Measurements from ENCODE around the gene WDR91. TPM values are rescaled to one million over a fixed set of nuclear protein-coding genes. Genes with fewer than 3 reads are reported as not detected.

Gene WDR91
- total RNA-seq, 1 donor from 2014 or later: 23.1 TPM

- H3K27ac Mint-ChIP-seq: no peak overlapping the region
- TF ChIP-seq CTCF (IDR thresholded peaks at IDR 0.05; ENCODE audit: unreplicated experiment): no peak
Observed at GRCh38 chr7:135246191-135246825, 35.0 kb upstream of the WDR91 start.

GRCh38 chr7:135245226-135246190 is 34.2 kb upstream of the WDR91 start:
- no peaks in the 10 kb centered on the region for H3K9me3 Mint-ChIP-seq (ENCODE audit: low read depth)

More at GRCh38 chr7:135246191-135246825, 35.0 kb upstream of the WDR91 start:
- peaks cover 3% of the 10 kb centered on the region for H3K27me3 Mint-ChIP-seq
- no peak for DNase-seq (ENCODE audit: low spot score, unreplicated experiment)
- H3K9me3 Mint-ChIP-seq (ENCODE audit: low read depth): no peaks in the 10 kb centered on the region
- no peaks in the 10 kb centered on the region for H3K36me3 Mint-ChIP-seq (ENCODE audit: insufficient read depth)
- H3K4me1 Mint-ChIP-seq (ENCODE audit: low read depth): peaks cover 7% of the 10 kb centered on the region
- no peak overlapping the region for H3K4me3 Mint-ChIP-seq (ENCODE audit: low read depth)

GRCh38 chr7:135242096-135242684 is 30.9 kb upstream of the WDR91 start:
- H3K36me3 Mint-ChIP-seq (ENCODE audit: insufficient read depth): no peaks in the 10 kb centered on the region
- H3K27ac Mint-ChIP-seq: no peak overlapping the region
- no peak for TF ChIP-seq CTCF (IDR thresholded peaks at IDR 0.05; ENCODE audit: unreplicated experiment)
- H3K27me3 Mint-ChIP-seq: peaks cover 3% of the 10 kb centered on the region
- H3K9me3 Mint-ChIP-seq (ENCODE audit: low read depth): no peaks in the 10 kb centered on the region
- no peak for DNase-seq (ENCODE audit: low spot score, unreplicated experiment)
- H3K4me1 Mint-ChIP-seq (ENCODE audit: low read depth): peaks cover 7% of the 10 kb centered on the region
- no peak overlapping the region for H3K4me3 Mint-ChIP-seq (ENCODE audit: low read depth)

More at GRCh38 chr7:135245226-135246190, 34.2 kb upstream of the WDR91 start:
- no peak for TF ChIP-seq CTCF (IDR thresholded peaks at IDR 0.05; ENCODE audit: unreplicated experiment)
- no peak overlapping the region for H3K4me3 Mint-ChIP-seq (ENCODE audit: low read depth)
- H3K36me3 Mint-ChIP-seq (ENCODE audit: insufficient read depth): no peaks in the 10 kb centered on the region
- no peak for DNase-seq (ENCODE audit: low spot score, unreplicated experiment)
- H3K27ac Mint-ChIP-seq: no peak overlapping the region
- H3K4me1 Mint-ChIP-seq (ENCODE audit: low read depth): peaks cover 7% of the 10 kb centered on the region
- H3K27me3 Mint-ChIP-seq: peaks cover 3% of the 10 kb centered on the region

- no peaks in the 10 kb centered on the region for H3K9me3 Mint-ChIP-seq (ENCODE audit: low read depth)
- H3K4me1 Mint-ChIP-seq (ENCODE audit: low read depth): peaks cover 7% of the 10 kb centered on the region
- DNase-seq (ENCODE audit: low spot score, unreplicated experiment): no peak
- H3K27ac Mint-ChIP-seq: no peak overlapping the region
- peaks cover 6% of the 10 kb centered on the region for H3K27me3 Mint-ChIP-seq
- no peak overlapping the region for H3K4me3 Mint-ChIP-seq (ENCODE audit: low read depth)
- H3K36me3 Mint-ChIP-seq (ENCODE audit: insufficient read depth): no peaks in the 10 kb centered on the region
- TF ChIP-seq CTCF (IDR thresholded peaks at IDR 0.05; ENCODE audit: unreplicated experiment): no peak
Observed at GRCh38 chr7:135240441-135240840, 29.1 kb upstream of the WDR91 start.

- Mint-ChIP-seq H3K27me3 (peaks cover 6% of the 10 kb centered on the region), H3K9me3 (ENCODE audit: low read depth) (no peaks in the 10 kb centered on the region), H3K4me3 (ENCODE audit: low read depth) (no peak overlapping the region), H3K36me3 (ENCODE audit: insufficient read depth) (no peaks in the 10 kb centered on the region), H3K4me1 (ENCODE audit: low read depth) (no peaks in the 10 kb centered on the region), H3K27ac (no peak overlapping the region)
- no peak for TF ChIP-seq CTCF (IDR thresholded peaks at IDR 0.05; ENCODE audit: unreplicated experiment)
- DNase-seq (ENCODE audit: low spot score, unreplicated experiment): no peak
Observed at GRCh38 chr7:135239263-135239662, 27.9 kb upstream of the WDR91 start.
